Activated CD4-positive, alpha-beta T cell treated with anti-CD3 and anti-CD28 coated beads, Interleukin-2, amount 50 U/mL, for 4 hours (primary cell): ENCODE results near the gene DENND10.
A peak's percentile ranks its signal among the peaks of the same experiment; 100 is the strongest.
"Not testable (repeated sequence)": the region's sequence is repeated elsewhere in the genome, so short reads cannot be mapped to it uniquely, and the experiment has no call there.

Source experiments
- DNase-seq, 2 experiments: peaks; one replicate each; pipeline ENCODE4 v3.0.0-alpha.2; 2020

The DENND10 gene

GRCh38 chr10:119177708-119178371 is 73.9 kb downstream of the DENND10 start:
- DNase-seq: peak in 1 of 2 experiments; percentile 4

GRCh38 chr10:119178372-119179119 is 74.6 kb downstream of the DENND10 start, which contains the start of gene PRDX3:
PRDX3 (minus strand) TSS chr10:119178812; CDS start chr10:119178790, 22 bp downstream.
- peak; percentile 93 for DNase-seq

GRCh38 chr10:119180850-119181400 is 77.0 kb downstream of the DENND10 start:
- not testable (repeated sequence) for DNase-seq

GRCh38 chr10:119183664-119184412 is 79.9 kb downstream of the DENND10 start:
- DNase-seq: no peak
